Upper lobe of left lung (tissue), 6 donors: Measurements from ENCODE around the gene BPIFB4. TPM values are rescaled to one million over a fixed set of nuclear protein-coding genes. Genes with fewer than 3 reads are reported as not detected.
"Not testable (repeated sequence)": the region's sequence is repeated elsewhere in the genome, so short reads cannot be mapped to it uniquely, and the experiment has no call there.

ENCODE experiments used
- ATAC-seq, 2 donors: fragments of 200-7000 bp; cut with Tn5 transposase; one replicate each; pipeline ENCODE4 v1.9.1; 2022; ENCODE audit warnings: mild to moderate bottlenecking in 2 of 2, moderate library complexity in 2 of 2; ENCODE audit not compliant: low FRiP score in 2 of 2
- DNase-seq, 2 donors: peaks; one replicate each; pipeline ENCODE4 v3.0.0-alpha.2; 2019 to 2020
- H3K27ac ChIP-seq, 4 donors: fragments of 200-600 bp; sonication (generic); one replicate each; pipeline ENCODE4 v1.5.1; 2016 to 2019
- H3K27me3 ChIP-seq, 4 donors: fragments of 200-600 bp; sonication (generic); one replicate each; pipeline ENCODE4 v1.5.1; 2017 to 2019
- H3K36me3 ChIP-seq, 4 donors: fragments of 200-600 bp; sonication (generic); one replicate each; pipeline ENCODE4 v1.5.1; 2016 to 2019
- H3K4me1 ChIP-seq, 4 donors: fragments of 200-600 bp; sonication (generic); one replicate each; pipeline ENCODE4 v1.5.1; 2018 to 2019
- H3K4me3 ChIP-seq, 4 donors: fragments of 200-600 bp; sonication (generic); one replicate each; pipeline ENCODE4 v1.5.1; 2017 to 2019; ENCODE audit warnings: mild to moderate bottlenecking in 2 of 4, moderate library complexity in 1 of 4
- H3K9me3 ChIP-seq, 4 donors: fragments of 200-600 bp; sonication (generic); one replicate each; pipeline ENCODE4 v1.5.1; 2018 to 2019
- CTCF ChIP-seq, 6 experiments: fragments of 450-650 bp in 4 of 6; fragments of 200-600 bp in 2 of 6; sonication (generic) in 2 of 6; IDR thresholded peaks; one replicate each; pipeline ENCODE4 v1.5.1; 2016 to 2019; ENCODE audit warnings: antibody characterized with exemption in 6 of 6
- EP300 ChIP-seq, 4 donors: sonication (generic); formaldehyde crosslinking; IDR thresholded peaks; one replicate each; pipeline ENCODE4 v1.5.1; 2017; ENCODE audit warnings: antibody characterized with exemption in 4 of 4, control low read depth in 2 of 4
- POLR2A ChIP-seq, 4 donors: fragments of 450-650 bp; IDR thresholded peaks; one replicate each; pipeline ENCODE4 v1.5.1; 2016 to 2017; ENCODE audit warnings: antibody characterized with exemption in 4 of 4, mild to moderate bottlenecking in 2 of 4
- POLR2AphosphoS5 ChIP-seq, 2 donors: sonication (generic); formaldehyde crosslinking; IDR thresholded peaks; one replicate each; pipeline ENCODE4 v1.5.1; 2017; ENCODE audit warnings: antibody characterized with exemption in 2 of 2
- WGBS, 2 donors: methylation state at CpG; one replicate each; pipeline ENCODE4 v1.1.5; 2017 to 2018; 5-methylcytosine and 5-hydroxymethylcytosine counted together
- total RNA-seq, 6 donors: library from RNA; depleted of rRNA in 4 of 6; stranded (reverse); fragments of >200 nt in 4 of 6; gene quantifications; one replicate each; pipeline versions ENCODE4 v1.1.0 to v1.2.1, GENCODE V29; 2016 to 2021
- donor health status: DM: no; HTN: no; CAD: no; lungs with moderate emphysema.
- donor health status: DM: no; HTN: yes; CAD: no; lungs with severe emphysema.

Gene BPIFB4
- total RNA-seq, 6 donors from 2014 or later = not detected

GRCh38 chr20:33042430-33042829, 37.0 kb upstream of the BPIFB4 start:
- 87 to 96% methylated on average over 3 of the region's 3 CpGs for WGBS, 2 donors
- H3K4me1 ChIP-seq = no peaks in the 10 kb centered on the region
- no peak for ATAC-seq

GRCh38 chr20:33042983-33043730, 36.3 kb upstream of the BPIFB4 start:
- DNase-seq (no peak), ATAC-seq (no peak)
- H3K9me3 ChIP-seq = peaks cover 0 to 16% (median 7%) of the 10 kb centered on the region in 4 donors
- H3K27me3 ChIP-seq = no peaks in the 10 kb centered on the region
- no peaks in the 10 kb centered on the region for H3K36me3 ChIP-seq
- TF ChIP-seq CTCF (IDR thresholded peaks at IDR 0.05) (no peak), POLR2A (IDR thresholded peaks at IDR 0.05) (no peak), POLR2AphosphoS5 (IDR thresholded peaks at IDR 0.05) (no peak), EP300 (IDR thresholded peaks at IDR 0.05) (no peak)
- no peak overlapping the region for H3K4me3 ChIP-seq
- WGBS, 2 donors = 48 to 85% methylated on average over 2 of the region's 2 CpGs
- H3K27ac ChIP-seq = no peak overlapping the region
- H3K4me1 ChIP-seq = no peaks in the 10 kb centered on the region

More at GRCh38 chr20:33042430-33042829, 37.0 kb upstream of the BPIFB4 start:
- Histone ChIP-seq H3K27ac (no peak overlapping the region), H3K36me3 (no peaks in the 10 kb centered on the region), H3K9me3 (peaks cover 0 to 16% (median 7%) of the 10 kb centered on the region in 4 donors), H3K27me3 (no peaks in the 10 kb centered on the region), H3K4me3 (no peak overlapping the region)
- DNase-seq = no peak
- no peak for TF ChIP-seq POLR2A (IDR thresholded peaks at IDR 0.05)
- TF ChIP-seq POLR2AphosphoS5 (IDR thresholded peaks at IDR 0.05) = no peak
- TF ChIP-seq CTCF (IDR thresholded peaks at IDR 0.05) = no peak
- TF ChIP-seq EP300 (IDR thresholded peaks at IDR 0.05) = no peak

- 29 to 33% methylated on average over 1 of the region's 1 CpG for WGBS, 2 donors
Observed at GRCh38 chr20:33043731-33044181, 35.7 kb upstream of the BPIFB4 start.

GRCh38 chr20:33045129-33045721, 34.2 kb upstream of the BPIFB4 start:
- H3K4me3 ChIP-seq, H3K4me1 ChIP-seq, H3K27me3 ChIP-seq, H3K36me3 ChIP-seq, ATAC-seq, H3K27ac ChIP-seq, DNase-seq: not testable (repeated sequence)
- WGBS, 2 donors = 82 to 88% methylated on average over 15 of the region's 15 CpGs
- peaks cover 0 to 16% (median 7%) of the 10 kb centered on the region in 4 donors for H3K9me3 ChIP-seq

More at GRCh38 chr20:33043731-33044181, 35.7 kb upstream of the BPIFB4 start:
- H3K4me3 ChIP-seq = no peak overlapping the region
- H3K36me3 ChIP-seq = no peaks in the 10 kb centered on the region
- DNase-seq = no peak
- H3K27me3 ChIP-seq = no peaks in the 10 kb centered on the region
- TF ChIP-seq POLR2A (IDR thresholded peaks at IDR 0.05) = no peak
- no peak for TF ChIP-seq POLR2AphosphoS5 (IDR thresholded peaks at IDR 0.05)
- no peak for ATAC-seq
- H3K9me3 ChIP-seq = peaks cover 0 to 16% (median 7%) of the 10 kb centered on the region in 4 donors
- no peak overlapping the region for H3K27ac ChIP-seq
- H3K4me1 ChIP-seq = no peaks in the 10 kb centered on the region

- no peak overlapping the region for H3K4me3 ChIP-seq
- no peaks in the 10 kb centered on the region for H3K36me3 ChIP-seq
- no peak overlapping the region for H3K27ac ChIP-seq
- no peak for TF ChIP-seq POLR2AphosphoS5 (IDR thresholded peaks at IDR 0.05)
- TF ChIP-seq CTCF (IDR thresholded peaks at IDR 0.05) = no peak
- TF ChIP-seq EP300 (IDR thresholded peaks at IDR 0.05) = no peak
- TF ChIP-seq POLR2A (IDR thresholded peaks at IDR 0.05) = no peak
- no peak for ATAC-seq
- H3K9me3 ChIP-seq = peaks cover 0 to 16% (median 7%) of the 10 kb centered on the region in 4 donors
- no peaks in the 10 kb centered on the region for H3K4me1 ChIP-seq
- WGBS, 2 donors = 74 to 85% methylated on average over 3 of the region's 3 CpGs
- no peaks in the 10 kb centered on the region for H3K27me3 ChIP-seq
- DNase-seq = no peak
Observed at GRCh38 chr20:33046412-33046811, 33.0 kb upstream of the BPIFB4 start.
